GM18907 (cell line): ENCODE results near the gene BTG4.

Source experiments
- ATAC-seq: cut with Tn5 transposase; IDR thresholded peaks from one replicate; pipeline ENCODE4 v1.9.1; 2021; ENCODE audit warnings: mild to moderate bottlenecking, moderate library complexity; ENCODE audit not compliant: unreplicated experiment

BTG4 gene

GRCh38 chr11:111500481-111500880 lies 11.7 kb downstream of the BTG4 start:
- no peak for ATAC-seq

DNA sequence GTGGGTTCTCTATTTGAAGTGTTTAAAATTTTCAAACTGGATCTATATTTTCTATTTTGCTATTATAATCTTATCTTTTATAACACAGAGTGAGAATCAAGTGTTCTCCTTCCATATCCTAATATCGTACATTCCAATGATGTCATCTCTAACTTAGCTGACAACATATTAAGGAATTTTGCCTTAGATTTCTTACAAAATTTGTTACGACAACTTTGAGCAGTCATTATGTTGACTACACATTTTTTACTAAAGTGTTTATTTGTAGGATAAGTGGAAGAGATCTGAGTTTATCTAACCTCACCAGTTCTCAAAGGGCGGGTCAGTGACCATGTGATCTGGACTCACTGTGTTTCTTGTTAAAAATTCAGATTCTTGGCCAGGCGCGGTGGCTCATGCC lies 12.7 kb downstream of the BTG4 start:
- no peak for ATAC-seq

- no peak for ATAC-seq
These were observed 18.1 kb downstream of the BTG4 start for GRCh38 chr11:111494040-111494439.

- no peak for ATAC-seq
These were observed 21.7 kb downstream of the BTG4 start for GRCh38 chr11:111490496-111490895.

- ATAC-seq: no peak
These were observed 28.8 kb downstream of the BTG4 start for GRCh38 chr11:111483431-111483830.

DNA sequence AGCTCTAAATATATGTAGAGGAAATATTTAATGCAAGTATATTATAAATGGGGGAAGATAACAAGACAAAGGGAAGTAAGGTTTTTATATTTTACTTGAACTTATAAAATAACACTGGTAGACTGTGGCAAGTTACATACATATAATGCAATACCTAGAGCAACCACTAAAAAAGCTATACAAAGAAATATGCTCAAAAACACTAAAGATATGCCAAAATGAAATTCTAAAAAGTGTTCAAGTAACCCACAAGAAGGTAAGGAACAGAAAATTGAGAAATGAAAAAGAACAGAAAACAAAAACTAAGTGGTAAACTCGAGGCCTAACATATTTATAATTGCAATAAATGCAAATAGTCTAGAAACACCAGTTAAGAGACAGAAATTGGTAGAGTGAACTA lies 32.5 kb downstream of the BTG4 start:
- ATAC-seq: no peak

GRCh38 chr11:111477898-111478297 lies 34.3 kb downstream of the BTG4 start:
- no peak for ATAC-seq

DNA sequence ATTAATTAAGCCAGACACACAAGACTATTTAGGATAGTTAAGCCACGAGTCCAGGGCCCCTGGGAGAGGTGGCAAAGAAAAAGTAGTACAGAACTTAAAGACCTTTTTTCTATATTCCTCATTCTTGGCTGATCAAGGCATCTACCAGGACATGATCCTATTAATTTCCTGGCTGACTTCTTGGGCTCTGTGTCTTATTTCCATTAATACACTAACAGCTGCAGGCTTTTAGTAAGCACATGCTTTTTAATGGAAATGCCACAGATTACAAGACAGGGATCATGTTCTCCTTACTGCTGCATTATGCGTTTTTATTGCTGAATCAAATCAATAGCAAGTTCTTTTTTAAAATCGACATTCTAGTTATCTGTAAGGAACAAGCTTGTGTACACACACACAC lies 35.2 kb downstream of the BTG4 start:
- ATAC-seq: no peak

- ATAC-seq: no peak
These were observed 35.8 kb downstream of the BTG4 start for GRCh38 chr11:111476366-111476765.

- no peak for ATAC-seq
These were observed 37.8 kb downstream of the BTG4 start for GRCh38 chr11:111474432-111474831.

GRCh38 chr11:111472228-111472627 lies 40.0 kb downstream of the BTG4 start:
- ATAC-seq: no peak

- no peak for ATAC-seq
These were observed 43.0 kb downstream of the BTG4 start for GRCh38 chr11:111469200-111469599.

GRCh38 chr11:111466615-111467014 lies 45.6 kb downstream of the BTG4 start:
- no peak for ATAC-seq

- no peak for ATAC-seq
These were observed 46.8 kb downstream of the BTG4 start for GRCh38 chr11:111465400-111465799.

- no peak for ATAC-seq
These were observed 48.9 kb downstream of the BTG4 start for GRCh38 chr11:111463276-111463675.

DNA sequence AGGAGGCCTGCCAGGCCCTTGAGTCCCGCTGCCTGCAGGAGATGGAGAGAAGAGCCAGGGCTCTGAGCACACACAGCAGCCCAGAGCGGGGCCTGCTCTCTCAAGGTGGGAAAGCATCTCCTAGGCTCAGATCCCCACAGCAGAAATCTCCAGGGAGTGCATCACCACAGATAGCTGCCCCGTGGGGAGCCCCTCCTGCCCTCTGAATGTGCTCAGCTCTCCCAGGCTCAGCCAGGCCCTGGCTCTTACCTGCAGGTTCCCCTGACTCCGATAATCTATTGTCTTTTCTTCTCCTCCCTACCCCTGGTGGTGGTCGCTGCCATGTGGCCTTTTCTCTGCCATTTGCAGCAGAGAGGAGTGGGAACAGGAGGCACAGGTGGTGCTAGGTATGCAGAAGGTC lies 49.9 kb downstream of the BTG4 start:
- no peak for ATAC-seq

GRCh38 chr11:111461460-111462235 lies 50.5 kb downstream of the BTG4 start:
- ATAC-seq: no peak

DNA sequence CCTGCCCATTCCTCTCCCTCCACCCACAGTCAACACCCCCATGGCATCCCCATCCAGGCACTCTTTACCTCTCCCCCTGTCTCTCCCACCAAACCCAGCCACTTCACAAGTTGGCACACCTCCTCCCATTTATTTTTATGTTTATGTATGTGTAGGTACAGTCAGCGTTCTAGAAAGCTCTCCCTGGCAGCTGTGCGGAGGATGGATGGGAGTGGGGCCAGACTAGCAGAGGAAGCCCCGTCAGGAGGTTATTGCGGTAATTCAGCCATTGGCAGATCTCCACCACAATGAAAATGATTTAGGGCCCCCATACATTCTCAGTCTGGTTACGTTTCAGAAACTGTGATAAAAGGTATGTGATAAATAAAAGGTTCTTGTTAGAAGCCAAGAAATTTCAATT lies 51.3 kb downstream of the BTG4 start:
- ATAC-seq: no peak

GRCh38 chr11:111460340-111460739 lies 51.8 kb downstream of the BTG4 start:
- no peak for ATAC-seq

DNA sequence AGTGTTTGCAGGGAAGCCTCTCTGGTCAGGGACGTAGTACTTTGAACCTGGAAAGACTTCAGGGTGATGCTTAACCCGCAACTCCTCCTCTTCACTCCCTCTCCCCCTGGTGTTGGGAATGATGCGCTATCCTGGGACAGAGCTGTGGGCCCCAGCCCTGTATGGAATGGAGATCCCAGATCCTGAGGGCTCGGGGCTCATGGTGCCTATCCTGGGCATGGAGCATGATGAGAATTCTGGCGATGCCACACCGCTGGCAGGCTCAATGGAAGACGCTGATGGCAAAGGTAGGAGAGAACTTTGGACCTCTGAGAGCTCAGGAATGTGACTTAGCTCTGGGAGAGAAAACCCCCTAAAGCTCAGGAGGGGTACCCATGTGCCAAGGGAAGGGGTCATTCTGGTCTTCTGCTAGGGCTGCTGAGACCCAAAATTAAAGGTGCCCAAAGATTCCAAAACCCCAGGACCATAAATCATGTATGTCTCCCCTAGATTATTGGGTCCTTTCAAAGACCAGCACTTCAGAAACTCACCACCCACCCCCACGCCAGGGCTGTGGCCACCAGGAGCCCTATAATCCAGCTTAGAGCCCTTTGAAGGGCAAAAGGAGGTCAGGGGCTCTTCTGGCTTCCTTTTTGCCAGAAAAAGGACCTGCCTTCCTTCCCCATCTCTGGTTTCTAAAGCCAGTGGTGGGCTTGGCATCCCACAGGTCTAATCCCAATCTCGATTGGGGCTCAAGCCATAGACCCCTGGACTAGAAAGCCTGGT lies 52.5 kb downstream of the BTG4 start:
- ATAC-seq: no peak

GRCh38 chr11:111457731-111458368 lies 54.3 kb downstream of the BTG4 start:
- ATAC-seq: no peak
